GM12892 (cell line): ENCODE results near the gene GRM4.

Source experiments
- DNase-seq: peaks from one replicate; pipeline ENCODE4 v3.0.0; 2011; ENCODE audit not compliant: insufficient read length
- FAIRE-seq: peaks from 2 replicates; lab custom pipeline; 2011; peaks lifted over from hg19 to GRCh38; lab: Jason Lieb, UNC
- POLR2A ChIP-seq: IDR thresholded peaks from 2 replicates; pipeline ENCODE4 v1.6.1; 2011; ENCODE audit warnings: low read depth, low read length, control low read depth
- POLR2AphosphoS5 ChIP-seq: IDR thresholded peaks from 2 replicates; pipeline ENCODE4 v1.6.1; 2011; ENCODE audit warnings: low read depth, low read length, control low read depth
- TAF1 ChIP-seq: IDR thresholded peaks from 2 replicates; pipeline ENCODE4 v1.6.1; 2011; ENCODE audit warnings: low read depth, mild to moderate bottlenecking, control low read depth, low read length, borderline replicate concordance

The GRM4 gene

DNA sequence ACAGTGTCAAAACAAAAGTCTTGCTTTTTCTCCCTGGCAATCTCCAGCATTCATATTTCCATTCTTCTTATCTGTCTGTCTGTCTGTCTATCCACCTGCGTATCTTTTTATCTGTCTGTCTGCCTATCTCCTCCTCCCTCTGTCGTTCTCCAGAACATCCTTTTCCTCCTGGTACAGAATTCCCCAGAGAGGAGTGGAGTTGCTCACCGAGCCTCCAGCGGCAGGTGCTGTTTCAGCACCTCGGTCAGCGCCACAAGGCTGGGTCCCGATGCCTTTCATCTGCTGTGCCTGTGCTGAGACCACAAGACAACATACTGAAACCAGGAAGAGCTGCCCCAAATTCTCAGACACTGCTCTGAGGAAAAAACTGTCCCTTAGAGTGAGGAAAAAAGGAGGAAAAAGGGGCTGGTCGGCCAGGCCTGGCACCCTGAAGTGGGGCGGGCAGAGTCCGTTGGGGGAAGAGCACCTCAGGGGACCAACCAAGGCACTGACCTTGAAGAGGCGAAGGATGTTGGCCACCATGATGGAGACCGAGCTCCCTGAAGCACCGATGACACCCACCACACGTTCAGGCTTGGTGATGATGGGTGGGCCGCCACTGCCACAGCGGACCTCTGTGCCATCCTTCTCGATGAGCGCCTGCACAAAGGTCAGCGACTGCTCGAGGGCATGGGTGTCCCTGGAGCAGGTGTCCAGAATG, 13.3 kb downstream of the GRM4 start:
- TF ChIP-seq POLR2AphosphoS5: no peak
- TF ChIP-seq TAF1: no peak
- no peak for TF ChIP-seq POLR2A
- no peak for FAIRE-seq
- no peak for DNase-seq

DNA sequence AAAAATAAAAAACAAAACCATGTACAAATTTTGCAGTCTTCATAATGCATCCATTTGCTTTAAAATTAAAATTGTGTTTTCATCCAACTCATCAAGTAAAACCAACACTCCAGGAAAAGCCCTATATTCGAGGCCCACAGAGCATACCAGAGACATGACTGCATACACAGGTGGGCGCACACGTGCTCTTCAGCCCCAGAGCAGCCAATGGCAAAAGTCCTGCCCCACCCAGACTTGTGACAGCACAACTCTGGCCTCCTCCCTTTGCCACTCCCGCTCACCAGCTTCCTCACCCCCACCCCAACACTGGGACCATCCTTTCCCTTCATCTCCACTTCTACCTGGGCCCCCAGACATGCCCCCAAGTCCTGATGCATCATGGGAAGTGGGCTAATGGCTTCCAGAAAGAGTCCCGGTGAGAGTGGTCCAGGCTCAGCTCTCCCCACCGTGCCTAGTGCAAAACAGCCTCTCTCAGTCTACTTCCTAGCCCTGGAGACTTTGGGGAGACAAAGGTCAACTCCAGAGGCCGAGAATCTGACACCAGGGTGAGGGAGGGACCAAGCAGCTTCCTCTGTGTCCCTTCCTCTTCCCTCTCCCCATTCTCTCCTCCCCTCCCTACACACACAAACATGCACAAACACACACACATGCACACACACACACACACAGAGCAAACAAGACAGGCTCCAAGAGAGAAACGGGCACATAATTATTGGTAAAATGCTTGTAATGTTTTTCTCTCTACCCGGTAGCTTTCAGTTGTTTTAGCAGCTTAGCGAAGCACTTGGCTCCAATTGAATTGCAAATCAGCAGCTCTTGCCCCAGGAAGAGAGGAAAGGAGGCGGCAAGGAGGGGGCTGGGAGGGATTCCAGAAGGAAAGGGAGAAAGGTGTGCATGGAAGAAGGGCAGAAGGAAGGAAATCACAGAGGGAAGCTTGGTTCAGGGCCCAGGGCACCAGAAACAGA, 14.3 kb downstream of the GRM4 start:
- TF ChIP-seq POLR2AphosphoS5: no peak
- DNase-seq (no peak), FAIRE-seq (no peak)

DNA sequence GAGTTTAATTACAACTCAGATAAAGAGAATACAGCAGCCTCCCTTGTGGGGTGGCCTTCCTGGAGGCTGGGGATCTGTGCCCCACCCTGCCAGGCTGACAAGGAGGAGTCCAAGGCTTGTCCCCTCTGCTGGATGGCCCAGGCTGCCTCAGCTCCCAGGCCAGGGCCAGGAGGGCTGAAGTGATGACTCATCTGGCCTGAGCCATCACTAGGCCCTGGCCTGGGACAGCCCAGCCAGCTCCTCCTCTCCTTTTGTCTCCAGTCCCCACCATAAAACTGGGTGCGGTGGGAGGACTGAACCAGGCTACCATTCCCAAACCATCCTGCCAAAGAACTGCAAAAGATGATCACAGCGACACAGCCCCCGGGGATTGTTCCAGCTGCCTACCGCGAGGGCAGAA, 15.0 kb downstream of the GRM4 start:
- TF ChIP-seq POLR2AphosphoS5 (no peak), POLR2A (no peak), TAF1 (no peak)
- DNase-seq (no peak), FAIRE-seq (no peak)

DNA sequence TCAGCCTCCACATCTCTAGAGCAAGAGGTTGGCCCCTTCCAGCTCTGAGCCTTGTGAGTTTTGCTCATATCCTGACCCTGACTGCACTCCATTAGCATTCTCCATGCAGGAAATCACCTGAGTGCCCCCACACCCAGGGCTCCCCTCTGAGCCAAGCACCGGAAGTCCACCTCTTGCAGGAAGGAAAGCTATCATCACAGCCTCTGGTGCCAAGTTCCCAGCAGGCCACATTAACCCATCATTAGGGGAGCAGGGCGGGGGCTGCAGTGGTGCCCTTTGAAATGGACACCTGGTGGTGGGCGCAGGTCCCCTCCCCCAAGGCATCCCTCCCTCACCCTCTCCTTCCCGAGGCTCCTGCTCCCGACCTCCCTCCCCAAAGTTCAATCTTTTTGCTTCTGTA, 16.1 kb downstream of the GRM4 start:
- no peak for FAIRE-seq
- TF ChIP-seq POLR2AphosphoS5 (no peak), TAF1 (no peak), POLR2A (no peak)

DNA sequence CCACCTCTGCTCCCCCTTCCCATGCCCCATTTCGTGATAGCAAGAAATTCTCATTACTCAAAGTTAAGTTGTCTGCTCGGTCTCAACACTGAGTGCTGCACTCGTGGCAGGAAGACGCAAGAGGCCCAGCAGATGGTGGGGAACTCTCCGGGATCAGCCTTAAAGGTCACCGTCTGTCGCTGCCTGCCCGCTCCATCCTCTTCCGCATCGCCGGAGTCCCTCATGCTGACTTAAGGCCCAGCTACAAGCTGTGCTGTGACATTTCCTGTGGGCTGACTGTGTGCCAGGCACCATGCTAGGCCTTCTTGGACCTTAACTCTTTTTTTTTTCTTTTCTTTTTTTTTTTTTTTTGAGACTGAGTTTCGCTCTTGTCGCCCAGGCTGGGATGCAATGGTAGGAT, 17.8 kb downstream of the GRM4 start:
- TF ChIP-seq TAF1 (no peak), POLR2A (no peak), POLR2AphosphoS5 (no peak)
- FAIRE-seq (no peak), DNase-seq (no peak)

More for the DNA sequence above, 16.1 kb downstream of the GRM4 start:
- no peak for DNase-seq

DNA sequence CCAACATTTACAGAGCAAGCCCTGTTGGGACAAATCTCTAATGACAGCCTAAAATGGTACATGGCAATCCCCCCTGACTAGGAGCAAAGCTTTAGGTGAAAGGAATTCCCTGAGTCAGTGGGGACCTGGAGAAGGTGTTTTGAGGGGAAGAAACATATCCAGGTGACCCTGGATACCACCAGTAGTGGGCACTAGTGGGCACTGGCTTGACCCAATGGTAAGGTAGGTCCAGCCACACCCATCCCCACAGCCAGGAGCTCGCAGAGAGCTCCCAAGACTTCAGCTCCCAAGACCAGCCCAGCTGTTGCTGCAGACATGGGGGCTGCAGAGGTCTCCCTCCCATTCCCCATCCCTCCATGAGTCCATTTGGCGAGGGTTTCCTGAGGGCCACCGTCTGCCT, 19.5 kb downstream of the GRM4 start:
- TF ChIP-seq POLR2AphosphoS5 (no peak), TAF1 (no peak), POLR2A (no peak)
- DNase-seq (no peak), FAIRE-seq (no peak)

DNA sequence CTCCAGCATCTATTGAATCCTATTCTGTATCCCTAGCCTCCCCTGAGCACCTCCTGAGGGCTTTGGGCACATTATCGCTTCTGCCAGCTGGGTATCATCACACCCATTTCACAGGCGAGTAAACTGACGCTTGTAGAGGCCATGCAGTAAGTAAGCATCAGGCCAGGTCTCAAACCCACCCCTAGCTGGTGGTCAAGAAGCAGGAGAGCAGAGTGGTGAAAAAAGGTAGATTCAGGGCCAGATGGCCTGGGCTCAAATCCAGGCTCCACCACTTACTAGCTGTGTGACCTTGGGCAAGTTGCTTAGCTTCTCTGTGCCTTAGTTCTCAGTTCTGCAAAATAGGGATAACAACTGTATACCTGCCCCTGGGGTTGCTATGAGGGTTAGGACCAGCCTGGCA, 19.9 kb downstream of the GRM4 start:
- FAIRE-seq (no peak), DNase-seq (no peak)
- no peak for TF ChIP-seq POLR2AphosphoS5
- no peak for TF ChIP-seq POLR2A
- no peak for TF ChIP-seq TAF1

DNA sequence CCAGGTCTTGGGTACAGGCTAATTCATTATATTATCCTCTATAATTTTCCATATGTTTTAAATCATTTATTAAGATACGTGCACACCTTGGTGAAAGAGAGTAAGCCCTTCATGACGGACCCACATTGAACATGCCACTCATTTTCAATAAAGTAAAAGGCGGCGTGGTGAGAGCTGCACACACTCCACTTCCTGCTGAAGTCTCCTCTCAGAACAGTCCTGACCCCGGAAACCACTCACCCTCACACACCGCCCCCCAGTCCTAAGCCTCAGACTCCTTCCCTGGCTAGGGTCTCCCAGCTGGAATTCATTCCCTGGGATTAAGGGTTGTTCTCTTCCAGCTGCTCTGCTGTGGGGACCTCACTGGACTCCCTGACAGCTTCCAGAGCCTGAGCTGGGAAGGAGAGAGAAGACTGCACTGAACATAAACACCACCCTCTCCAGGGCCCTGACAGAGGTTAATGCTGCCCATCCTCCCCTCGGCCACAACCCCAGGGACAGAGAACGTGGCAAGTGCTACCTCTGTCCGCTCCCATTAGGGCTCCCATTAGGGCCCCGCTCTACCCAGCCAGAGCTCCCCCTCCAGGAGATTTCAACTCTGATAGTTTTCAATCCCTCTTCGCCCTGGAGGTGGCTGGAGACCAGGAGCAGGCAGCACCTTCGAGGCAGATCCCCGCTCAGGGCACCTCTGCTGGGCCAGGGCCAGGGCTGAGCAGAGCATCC, 24.8 kb downstream of the GRM4 start:
- no peak for FAIRE-seq
- DNase-seq: no peak
- TF ChIP-seq TAF1: no peak
- no peak for TF ChIP-seq POLR2AphosphoS5
- no peak for TF ChIP-seq POLR2A

DNA sequence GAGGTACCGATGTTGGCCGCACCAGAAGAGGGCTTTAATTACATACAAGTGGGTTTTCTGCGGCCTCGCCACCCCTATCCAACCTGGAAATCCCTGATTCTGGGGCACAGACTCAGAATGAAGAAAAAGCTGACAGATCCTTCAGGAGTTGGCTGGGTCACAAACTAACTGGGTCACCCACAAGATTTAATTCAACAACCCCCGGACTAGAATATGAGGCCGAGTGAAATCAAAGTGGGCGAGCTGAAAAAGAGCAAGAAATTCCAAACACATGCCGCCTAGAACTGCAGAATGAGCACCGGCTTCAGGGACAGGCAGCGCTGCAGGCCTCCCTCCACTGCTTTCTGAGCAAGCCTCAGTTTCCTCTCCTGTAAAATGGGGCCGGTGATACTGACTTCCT, 30.0 kb downstream of the GRM4 start:
- DNase-seq: no peak
- TF ChIP-seq POLR2AphosphoS5: no peak
- no peak for TF ChIP-seq POLR2A
- TF ChIP-seq TAF1: no peak
- FAIRE-seq: no peak

DNA sequence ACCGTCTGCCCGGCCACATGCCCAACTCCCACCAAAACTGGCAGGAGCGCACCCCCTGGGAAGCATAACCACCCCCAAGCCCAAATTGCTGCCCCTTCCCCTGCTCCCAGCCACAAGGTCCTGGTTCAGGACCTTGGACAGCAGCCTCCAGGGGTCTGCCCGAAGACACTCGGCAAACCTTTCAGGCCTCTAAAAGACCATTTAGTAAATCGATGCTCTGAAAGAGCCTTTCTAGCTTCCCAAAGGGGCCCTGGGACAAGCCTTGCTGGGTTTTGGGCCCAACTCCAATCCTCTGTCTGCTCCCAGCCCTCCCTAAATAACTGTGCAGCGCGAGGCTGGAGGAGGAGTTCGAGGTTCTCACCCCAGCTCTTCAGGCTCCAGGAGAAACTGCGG, 30.5 kb downstream of the GRM4 start:
- TF ChIP-seq POLR2AphosphoS5: no peak
- TF ChIP-seq TAF1: no peak
- no peak for TF ChIP-seq POLR2A
- FAIRE-seq: no peak

DNA sequence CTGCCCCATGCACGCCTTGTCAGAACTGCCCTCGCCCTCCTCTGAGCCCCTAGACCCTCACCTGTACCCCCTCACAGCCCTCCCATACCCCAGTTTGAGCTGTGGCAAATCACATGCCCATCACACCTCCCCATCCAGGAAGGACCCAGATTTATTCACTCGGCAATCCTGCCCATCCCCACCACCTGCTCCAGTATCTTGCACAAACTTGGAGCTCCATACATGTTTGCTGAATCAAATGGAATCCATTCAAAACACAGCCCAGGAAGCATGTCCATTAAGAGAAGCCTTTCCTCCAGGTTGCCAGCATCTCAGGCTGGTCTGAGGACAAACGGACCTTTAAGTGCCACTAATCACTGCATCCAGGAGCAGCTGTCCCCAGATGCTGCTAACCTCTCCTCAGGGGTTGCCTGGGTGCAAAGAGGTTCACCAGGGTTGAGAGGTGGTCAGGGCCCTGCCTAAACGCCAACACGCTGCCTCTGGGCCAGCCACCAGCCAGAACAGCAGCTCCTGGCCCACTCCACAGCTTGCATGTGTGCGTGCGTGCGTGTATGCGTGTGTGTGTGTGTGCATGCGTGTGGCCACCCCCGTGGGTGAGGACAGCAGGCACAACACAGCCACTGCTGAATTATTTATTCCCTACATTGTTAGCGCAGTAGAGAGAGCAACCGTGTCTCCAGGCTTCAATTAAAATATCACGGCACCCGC, 31.0 kb downstream of the GRM4 start:
- FAIRE-seq (no peak), DNase-seq (no peak)
- TF ChIP-seq POLR2AphosphoS5 (no peak), TAF1 (no peak), POLR2A (no peak)

More for the DNA sequence above, 30.5 kb downstream of the GRM4 start:
- DNase-seq: peak; percentile 45
